ENCODE results near the gene TNFRSF13B. TPM values are rescaled to one million over a fixed set of nuclear protein-coding genes. Genes with fewer than 3 reads are reported as not detected.
"Not testable (repeated sequence)": the region's sequence is repeated elsewhere in the genome, so short reads cannot be mapped to it uniquely, and the experiment has no call there.

The TNFRSF13B gene
- total RNA-seq, 1 donor from 2014 or later: not detected

DNA sequence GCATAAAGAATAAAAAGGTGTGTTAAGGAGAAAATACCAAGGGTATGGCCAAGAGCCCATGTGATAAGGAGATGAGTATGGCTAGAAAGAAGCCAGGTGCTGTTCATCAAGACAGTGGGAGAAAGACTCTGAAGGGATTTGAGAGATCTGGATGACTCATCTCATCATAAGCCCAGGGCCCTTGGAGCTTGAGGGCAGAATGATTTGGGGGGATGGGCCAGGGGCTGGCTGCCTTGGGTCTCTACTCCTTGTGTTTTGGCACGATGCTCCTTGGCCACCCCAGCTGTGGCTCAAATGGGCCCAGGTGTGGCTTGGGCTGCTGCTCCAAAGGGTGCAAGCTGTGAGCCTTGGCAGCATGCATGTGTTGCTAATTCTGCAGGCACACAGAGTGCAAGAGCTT is 14.5 kb upstream of the TNFRSF13B start:
- no peak for DNase-seq

DNA sequence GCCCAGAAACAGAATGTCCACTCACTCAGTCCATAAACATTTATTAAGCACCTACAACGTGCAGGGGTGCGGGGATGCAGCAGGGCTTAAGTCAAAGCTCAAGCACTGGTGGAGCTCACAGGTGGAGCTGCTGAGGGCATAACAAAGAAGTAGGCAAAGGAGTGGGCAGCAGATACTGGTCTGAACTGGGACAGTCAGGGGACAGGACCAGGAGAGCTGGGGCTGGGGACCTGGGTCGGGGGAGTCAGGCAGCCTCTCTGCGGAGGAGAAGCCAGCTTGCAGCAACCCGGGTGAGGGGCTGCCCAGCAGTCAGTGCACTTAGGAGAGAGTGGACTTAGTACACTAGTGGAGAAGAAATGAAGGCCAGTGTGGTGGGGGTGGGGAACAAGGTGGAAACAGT is 10.0 kb upstream of the TNFRSF13B start:
- no peak for DNase-seq

DNA sequence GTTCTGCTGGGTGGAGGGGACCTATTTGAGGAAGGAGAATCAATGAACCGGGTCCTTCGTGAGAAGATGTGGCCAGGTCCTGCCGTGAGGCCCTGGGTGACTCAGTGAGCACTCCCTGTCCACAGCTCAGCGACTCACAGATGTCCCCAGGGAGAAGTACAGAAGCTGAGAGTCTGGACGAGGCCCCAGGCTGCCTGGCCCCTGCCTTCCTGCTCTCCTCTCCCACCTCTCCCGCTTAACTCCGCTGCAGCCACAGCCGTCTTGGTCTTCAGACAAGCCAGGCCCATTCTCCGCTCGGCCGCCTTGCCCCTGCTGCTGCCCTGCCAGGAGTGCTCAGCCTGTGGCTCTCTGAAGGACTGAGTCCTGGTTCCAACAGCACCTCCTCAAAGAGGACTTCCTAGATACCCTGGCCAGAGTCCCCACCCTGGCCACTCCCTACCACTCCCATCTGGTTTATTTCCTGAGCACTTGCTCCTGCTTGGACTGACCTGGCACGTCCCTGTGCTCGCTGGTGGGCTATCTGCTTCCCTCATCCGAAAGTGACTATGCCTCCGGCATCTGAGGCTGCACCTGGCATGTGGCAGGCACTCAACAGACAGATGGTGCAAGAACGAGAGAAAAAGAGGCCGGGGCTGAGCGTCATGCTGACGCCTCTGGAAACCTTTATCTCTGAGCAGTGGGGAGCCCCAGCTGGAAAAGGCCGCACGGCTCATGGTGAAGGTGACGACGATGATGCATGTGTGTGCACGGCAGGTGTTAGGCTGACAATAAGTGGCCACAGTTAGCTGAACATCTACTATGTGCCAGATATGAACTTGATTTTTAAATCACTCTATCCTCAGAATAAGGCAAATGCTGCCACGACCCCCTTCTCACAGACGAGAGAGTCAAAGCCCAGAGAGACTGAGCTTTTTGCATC is 9.2 kb upstream of the TNFRSF13B start:
- DNase-seq: no peak

DNA sequence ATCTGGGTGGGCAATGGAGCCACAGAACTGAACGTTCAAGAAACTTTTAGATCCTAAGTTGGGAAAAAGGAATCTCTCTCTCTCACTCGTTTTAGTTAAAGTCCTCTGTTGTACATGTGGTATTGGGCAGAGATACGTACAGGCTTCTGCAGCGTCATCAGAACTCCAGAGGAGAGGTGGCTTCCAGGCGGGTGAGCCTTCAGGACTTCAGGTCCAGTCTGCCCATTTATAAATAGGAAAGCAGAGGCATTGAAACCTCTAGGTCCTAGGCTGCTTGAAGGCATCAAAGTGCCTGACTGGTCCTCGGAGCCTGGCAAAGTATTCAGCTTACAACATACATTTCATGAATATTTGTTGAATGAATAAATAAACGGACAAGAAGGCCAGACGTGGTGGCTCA is 8.1 kb upstream of the TNFRSF13B start:
- DNase-seq: no peak

- DNase-seq: not testable (repeated sequence)
These were observed 7.4 kb upstream of the TNFRSF13B start for GRCh38 chr17:16979237-16979823.

DNA sequence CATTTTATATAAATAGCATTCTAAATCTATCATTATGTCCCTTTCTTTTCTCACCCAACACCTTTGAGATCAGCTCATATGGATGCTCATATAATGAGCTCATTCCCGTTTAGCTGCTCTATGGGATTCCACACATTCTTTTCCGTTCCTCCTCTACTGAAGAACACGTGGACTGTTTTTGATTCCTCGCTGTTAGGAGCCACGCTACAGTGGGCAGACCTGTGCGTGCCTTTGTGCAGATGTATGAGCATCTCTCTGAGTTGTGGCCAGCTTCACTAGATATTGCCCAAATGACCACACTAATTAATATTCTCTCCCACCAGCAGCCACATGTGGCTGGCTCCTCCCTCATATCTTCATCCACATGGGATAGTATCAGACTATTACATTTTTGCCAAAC is 6.0 kb upstream of the TNFRSF13B start:
- no peak for DNase-seq

- DNase-seq: no peak
These were observed 5.0 kb upstream of the TNFRSF13B start for GRCh38 chr17:16976725-16977550.

- DNase-seq: no peak
These were observed 4.1 kb upstream of the TNFRSF13B start for GRCh38 chr17:16975744-16976625.

GRCh38 chr17:16975277-16975651 is 3.3 kb upstream of the TNFRSF13B start:
- no peak for DNase-seq

GRCh38 chr17:16974569-16975276 is 2.8 kb upstream of the TNFRSF13B start:
- DNase-seq: no peak

DNA sequence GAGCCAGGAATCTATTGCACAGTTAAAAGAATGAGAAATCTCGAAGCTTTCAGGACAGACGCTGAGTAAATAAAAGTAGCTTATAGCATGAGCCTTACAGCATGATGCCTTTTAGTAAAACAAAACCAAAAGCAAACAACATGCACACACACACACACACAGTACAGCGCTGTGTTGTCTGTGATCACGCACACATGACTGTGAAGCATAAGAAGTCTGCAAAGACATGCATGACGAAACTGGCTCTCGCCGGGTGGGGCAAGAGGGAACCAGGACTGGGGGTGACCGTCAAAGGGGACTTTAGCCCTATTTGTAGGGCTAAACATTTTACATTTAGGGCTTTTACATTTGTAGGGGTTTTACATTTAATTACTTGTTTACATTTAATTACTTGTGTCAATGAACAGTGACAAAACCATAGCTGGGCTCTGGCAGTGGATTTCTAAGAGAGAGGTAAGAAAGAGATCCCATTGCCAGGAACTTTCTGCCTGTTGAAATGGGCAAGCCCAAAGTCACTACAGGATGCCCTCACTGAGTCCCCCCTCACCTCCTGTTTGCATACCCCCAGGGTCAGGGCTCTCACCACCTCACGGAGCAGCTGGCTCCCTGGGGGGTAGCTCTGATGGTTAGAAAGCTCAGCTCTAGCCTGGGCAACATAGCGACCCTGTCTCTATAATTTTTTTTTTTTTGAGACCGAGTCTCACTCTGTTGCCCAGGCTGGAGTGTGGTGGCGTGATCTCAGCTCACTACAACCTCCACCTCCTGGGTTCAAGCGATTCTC is 2.0 kb upstream of the TNFRSF13B start:
- DNase-seq: no peak

GRCh38 chr17:16973043-16973442 is 1.1 kb upstream of the TNFRSF13B start:
- DNase-seq: not testable (repeated sequence)

GRCh38 chr17:16972346-16972745 is 428 bp upstream of the TNFRSF13B start:
- DNase-seq: no peak

- DNase-seq: no peak
These were observed 1.7 kb downstream of the TNFRSF13B start for GRCh38 chr17:16969931-16970906.

- no peak for DNase-seq
These were observed 3.1 kb downstream of the TNFRSF13B start for GRCh38 chr17:16968786-16969185.

DNA sequence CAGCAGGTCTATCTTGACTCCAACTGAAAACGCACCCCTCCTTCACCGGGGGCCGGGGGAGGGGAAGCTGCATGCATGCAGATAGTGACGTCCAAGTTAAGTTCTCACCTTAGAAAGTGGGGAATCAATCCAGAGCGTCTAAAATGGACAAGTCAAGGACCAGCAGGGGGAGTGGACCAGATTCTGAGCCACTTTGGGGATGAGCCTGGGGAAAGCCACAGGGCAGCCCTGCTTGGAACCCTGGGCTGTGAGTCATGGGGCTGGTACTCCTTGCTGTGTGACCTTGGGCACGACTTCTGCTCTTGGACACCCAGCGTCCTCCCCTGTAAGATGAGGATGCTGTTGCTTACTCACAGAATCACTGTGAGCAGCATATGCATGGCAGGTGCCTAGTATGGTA is 9.1 kb downstream of the TNFRSF13B start:
- DNase-seq: no peak

GRCh38 chr17:16961792-16962191 is 10.1 kb downstream of the TNFRSF13B start:
- DNase-seq: no peak

GRCh38 chr17:16961022-16961421 is 10.9 kb downstream of the TNFRSF13B start:
- not testable (repeated sequence) for DNase-seq

GRCh38 chr17:16955011-16955410 is 16.9 kb downstream of the TNFRSF13B start:
- not testable (repeated sequence) for DNase-seq

All from occipital lobe (tissue), 2 donors.